Measurements from ENCODE around the gene NCAPD3.
"Not testable (repeated sequence)": the region's sequence is repeated elsewhere in the genome, so short reads cannot be mapped to it uniquely, and the experiment has no call there.

Gene NCAPD3

DNA sequence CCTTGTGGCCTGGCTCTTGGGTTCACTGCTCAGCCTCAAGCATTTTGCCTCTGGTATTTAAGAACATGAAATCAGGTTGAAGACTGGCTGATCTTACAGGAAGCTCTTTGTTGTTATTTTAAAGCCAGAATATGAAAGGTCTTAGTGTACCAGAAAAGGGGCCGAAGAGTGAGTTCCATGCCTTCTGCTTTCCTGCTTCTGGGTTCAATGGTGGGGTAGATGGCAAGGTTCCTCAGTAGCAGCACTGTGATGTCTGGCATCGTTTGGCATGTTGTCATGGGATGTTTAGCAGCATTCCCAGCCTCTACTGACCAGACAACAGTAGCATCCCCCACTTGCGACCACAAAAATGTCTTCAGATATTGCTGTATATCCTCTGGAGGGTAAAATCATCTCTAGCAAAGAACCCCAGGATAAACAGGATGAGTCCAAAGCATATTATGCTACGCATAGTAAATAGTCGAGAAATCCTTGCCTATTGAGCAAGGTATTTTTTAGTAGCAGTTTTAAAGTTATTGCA, 3.1 kb upstream of the NCAPD3 start:
- no peak for DNase-seq

DNA sequence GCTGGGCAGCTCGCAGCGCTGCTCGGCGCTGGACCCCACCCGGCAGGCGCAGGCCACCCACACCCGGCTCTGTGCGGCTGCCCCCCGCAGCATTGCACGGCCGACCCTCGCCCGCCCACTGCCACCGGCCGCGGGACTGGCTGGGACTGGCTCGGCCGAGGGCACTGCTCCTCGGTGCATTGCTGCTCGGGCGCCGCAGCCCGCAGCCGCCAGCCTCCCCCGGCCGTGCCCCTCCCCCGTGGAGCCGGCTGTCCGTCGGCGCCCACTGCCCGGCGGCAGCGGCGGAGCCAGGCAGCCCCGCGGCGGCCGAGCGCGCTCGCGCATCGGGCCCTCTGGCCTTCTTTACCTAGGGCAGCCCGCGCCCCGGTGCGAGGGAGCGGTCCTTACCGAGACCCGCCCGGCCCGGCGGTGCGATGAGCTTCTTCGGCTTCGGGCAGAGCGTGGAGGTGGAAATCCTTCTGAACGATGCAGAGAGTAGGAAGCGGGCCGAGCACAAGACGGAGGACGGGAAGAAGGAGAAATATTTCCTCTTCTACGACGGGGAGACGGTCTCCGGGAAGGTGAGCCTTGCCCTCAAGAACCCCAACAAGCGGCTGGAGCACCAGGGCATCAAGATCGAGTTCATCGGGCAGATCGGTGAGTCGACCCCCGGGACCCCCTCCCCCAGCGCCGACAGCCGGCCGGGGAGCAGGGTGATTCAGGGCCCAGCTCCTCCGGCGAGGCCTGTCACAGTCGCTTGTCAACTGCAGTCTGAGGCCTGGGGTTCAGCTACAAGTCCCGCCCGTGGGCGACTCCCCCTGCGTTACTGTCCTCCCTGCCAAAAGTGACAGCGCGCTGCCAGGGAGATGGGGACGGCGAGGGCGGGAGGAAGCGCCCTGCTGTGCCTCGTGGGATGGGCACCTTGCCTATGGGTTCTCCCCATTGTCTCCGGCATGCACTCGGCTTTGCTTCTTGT, 1.2 kb upstream of the NCAPD3 start:
- peak; percentile 42 for DNase-seq

DNA sequence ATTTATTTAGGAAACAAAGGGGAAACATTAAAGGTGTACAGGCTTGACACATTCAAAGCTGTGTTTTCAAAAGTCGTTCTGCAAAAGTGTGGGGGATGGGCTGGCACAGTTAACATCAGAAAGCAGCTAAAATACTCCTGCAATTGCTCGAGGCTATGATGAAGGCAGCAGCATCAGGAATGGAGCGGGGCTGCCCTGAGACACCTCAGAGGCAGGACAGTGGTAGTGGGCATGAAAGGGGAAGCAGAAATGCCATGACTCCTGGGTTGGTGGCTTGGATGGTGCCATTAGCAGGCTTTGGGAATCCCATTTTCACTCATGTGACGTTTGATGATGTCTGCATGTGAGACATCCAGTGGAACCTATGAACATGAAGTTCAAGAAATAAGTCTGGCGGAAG, 646 bp downstream of the NCAPD3 start:
- DNase-seq = no peak

GRCh38 chr11:134216816-134217215, 7.0 kb downstream of the NCAPD3 start:
- DNase-seq = no peak

- DNase-seq = no peak
These were observed 7.9 kb downstream of the NCAPD3 start for GRCh38 chr11:134215836-134216235.

- peak; percentile 53 for DNase-seq
These were observed 16.1 kb downstream of the NCAPD3 start for GRCh38 chr11:134207538-134208239.

DNA sequence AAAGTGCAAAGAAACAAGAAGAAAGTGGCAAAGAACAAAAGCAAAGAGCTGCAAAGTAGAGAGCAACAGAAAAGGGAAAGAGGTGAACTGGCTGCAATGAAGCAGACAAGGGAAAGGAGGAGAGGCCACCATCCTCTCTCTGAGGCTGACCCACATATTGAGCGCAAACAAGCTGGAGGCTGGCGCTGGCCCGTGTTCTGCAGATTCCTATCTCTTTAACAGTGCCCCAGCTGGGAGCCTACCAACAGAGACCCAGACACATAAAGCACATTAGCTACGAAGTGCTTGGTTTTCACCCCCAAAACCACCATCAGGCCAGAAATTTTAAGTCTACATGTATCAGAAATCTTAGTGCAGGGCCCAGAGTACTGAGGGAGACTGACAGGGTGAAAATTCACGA, 17.6 kb downstream of the NCAPD3 start:
- no peak for DNase-seq

DNA sequence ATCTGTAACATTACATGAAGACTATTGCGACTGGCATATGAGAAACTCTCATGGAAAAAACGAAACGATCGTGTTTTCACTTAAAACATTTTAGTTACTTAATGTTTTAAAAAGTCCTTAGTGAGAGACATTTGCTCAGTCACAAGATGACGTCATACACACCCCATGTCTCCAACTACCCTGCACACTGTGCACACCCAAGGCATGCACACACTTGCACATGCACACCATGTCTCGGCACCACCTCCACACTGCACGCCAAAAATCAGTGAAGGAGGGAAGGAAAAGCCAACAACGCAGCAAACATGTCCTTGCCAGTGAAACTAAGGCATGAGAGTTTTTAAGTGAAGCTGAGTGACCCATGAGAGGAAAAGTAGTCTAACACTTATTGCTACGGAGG, 18.0 kb downstream of the NCAPD3 start:
- DNase-seq = no peak

DNA sequence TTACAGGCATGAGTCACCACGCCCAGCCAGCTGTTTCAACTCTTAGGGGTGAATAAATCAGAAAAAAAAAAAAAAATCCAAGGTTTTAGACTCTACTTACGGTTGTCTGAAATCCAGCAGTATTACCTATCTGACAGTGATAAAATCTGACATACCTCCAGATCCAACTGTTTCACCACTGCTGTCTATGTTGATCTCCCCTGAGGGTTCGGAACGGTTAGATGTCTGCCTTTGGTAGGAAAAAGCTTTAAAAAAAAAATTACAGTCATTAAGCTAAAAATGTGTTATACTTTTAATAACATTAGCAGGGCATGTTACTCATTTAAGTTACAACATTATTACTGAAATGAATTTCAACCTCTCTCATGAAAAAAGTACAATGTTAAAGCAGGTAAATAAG, 21.1 kb downstream of the NCAPD3 start:
- DNase-seq = no peak

- DNase-seq = no peak
These were observed 23.1 kb downstream of the NCAPD3 start for GRCh38 chr11:134200688-134201087.

GRCh38 chr11:134199531-134199930, 24.2 kb downstream of the NCAPD3 start:
- no peak for DNase-seq

DNA sequence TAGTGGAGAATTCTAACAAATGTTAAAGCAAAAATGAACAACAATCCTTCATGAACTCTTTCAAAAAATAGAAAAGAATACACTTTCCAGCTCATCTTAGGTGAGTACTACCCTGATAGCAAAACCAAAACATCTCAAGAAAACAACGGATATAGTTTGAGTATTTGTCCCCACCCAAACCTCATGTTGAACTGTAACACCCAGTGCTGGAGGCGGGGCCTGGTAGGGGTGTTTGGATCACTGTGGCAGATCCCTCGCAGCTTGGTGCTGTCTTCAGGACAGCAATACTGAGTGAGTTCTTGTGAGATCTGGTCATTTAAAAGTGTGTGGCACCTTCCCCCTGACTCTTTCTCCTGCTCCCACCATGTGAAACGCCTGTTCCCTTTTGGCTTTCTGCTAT, 27.0 kb downstream of the NCAPD3 start:
- DNase-seq = peak; percentile 17

- DNase-seq = not testable (repeated sequence)
These were observed 35.7 kb downstream of the NCAPD3 start for GRCh38 chr11:134188092-134188491.

- DNase-seq = no peak
These were observed 42.1 kb downstream of the NCAPD3 start for GRCh38 chr11:134181707-134182106.

DNA sequence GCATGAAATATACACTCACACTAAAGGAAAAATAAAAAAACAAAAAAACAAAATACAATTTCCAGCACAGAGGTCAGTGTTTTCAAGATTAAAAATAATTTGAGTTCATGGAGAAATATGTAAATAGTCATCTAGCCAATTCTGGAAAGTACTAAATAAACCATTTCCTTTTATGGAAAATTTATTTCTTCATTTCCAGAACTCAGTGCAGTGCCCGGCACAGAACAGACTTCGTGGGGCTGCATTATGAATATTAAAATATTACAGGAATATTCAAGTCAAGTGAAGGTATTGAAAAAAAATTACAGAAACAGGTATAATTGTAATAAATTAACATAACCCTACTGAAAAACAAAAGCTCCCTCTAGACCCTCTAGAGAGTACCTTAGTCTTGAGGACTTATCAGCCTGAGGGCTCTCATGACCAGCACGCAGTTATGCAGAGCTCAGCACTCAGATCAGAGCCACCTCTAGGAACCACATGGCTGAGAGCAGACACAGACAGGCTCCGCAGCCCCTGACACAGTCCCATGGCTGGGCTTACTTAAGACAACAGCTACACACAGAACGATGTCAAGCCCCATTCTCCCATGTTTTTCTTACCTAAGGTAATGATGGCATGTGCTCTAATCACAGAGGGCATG, 45.6 kb downstream of the NCAPD3 start:
- no peak for DNase-seq

DNA sequence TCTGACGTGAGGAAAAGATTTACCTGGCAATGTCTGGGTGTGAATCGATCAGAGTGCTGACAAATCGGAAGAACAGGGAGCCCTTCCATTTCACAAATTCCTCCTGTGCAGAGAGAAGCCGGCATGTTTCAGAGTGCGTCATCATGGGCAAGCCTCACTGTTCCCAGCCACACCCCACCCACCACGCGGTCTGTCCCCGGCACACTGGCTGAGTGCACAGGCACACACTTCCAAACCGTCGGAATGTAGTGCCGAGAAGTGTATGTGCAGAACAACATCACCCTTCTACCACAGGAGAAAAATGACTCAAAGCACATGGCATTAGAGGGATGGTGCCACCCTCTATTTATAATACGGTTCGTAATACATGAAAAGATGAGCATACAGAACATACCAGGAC, 47.5 kb downstream of the NCAPD3 start:
- no peak for DNase-seq

DNA sequence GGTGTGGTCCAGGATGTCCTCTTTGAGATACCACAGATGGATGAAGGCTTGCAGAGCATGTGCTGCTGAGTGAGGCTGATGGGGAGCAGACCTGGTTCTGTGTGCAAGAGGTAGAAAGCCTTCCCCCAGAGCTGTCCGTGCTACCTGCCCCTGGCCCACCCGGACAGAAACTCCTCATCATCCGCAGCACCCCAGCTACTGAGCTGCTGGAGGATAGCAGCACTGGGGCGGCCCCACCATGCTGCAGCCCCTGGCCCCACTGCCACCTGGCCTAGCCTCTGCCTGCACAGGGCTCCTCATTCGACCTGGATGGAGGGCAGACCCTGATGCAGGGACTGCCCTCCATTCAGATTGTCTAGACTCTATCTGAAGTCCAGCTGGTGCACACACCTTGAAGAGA, 50.5 kb downstream of the NCAPD3 start:
- no peak for DNase-seq

GRCh38 chr11:134171951-134172350, 51.8 kb downstream of the NCAPD3 start:
- DNase-seq = no peak

- DNase-seq = no peak
These were observed 52.9 kb downstream of the NCAPD3 start for GRCh38 chr11:134170919-134171281.

- DNase-seq = no peak
These were observed 53.4 kb downstream of the NCAPD3 start for GRCh38 chr11:134170177-134170918.

DNA sequence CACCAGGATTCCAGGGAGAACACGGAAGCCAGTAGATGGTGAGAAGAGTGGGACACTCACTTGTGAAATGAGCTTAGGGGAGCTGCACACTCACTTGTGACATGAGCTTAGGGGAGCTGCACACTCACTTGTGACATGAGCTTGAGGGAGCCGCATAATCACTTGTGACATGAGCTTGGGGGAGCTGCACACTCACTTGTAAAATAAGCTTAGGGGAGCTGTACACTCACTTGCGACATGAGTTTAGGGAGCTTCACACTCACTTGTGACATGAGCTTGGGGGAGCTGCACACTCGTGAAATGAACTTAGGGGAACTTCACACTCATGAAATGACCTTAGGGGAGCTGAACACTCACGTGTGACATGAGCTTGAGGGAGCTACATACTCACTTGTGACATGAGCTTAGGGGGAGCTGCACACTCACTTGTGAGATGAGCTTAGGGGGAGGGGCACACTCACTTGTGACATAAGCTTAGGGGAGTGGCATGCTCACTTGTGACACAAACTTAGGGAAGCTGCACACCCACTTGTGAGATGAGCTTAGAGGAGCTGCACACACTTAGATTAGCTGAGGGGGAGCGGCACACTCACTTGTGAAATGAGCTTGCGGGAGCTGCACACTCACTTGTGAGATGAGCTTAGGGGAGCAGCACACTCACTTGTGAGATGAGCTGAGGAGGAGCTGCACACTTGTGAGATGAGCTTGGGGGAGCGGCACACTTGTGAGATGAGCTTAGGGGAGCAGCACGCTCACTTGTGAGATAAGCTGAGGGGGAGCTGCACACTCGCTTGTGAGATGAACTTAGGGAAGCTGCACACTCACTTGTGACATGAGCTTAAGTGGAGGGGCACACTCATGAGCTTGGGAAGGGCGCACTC, 59.0 kb downstream of the NCAPD3 start:
- DNase-seq = no peak

DNA sequence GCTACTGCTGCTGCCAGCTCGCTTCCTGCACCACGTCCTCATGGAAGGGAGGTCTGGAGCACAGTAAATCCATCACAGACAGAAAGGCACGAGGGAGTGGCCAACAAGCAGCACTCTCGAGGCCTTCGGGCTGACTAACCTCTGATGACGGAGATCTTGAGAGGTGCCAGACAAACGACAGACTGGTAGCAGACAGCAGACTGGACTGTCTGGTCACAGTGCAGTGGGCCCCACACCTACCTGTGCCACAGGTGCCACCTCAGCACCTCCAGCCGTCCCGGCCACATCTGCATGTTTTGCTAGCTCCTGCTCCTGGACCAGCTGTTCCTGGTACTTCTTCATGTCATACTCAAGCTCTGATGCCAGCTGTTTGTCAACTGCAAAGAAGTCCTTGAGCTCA, 64.1 kb downstream of the NCAPD3 start:
- DNase-seq = no peak

Data from central memory CD4-positive, alpha-beta T cell (primary cell).